Measurements from ENCODE around the gene PHLDB2. TPM values are rescaled to one million over a fixed set of nuclear protein-coding genes. Genes with fewer than 3 reads are reported as not detected.

The PHLDB2 gene
- total RNA-seq, 2 experiments from 2014 or later, result 5.8 to 6.0 TPM

GRCh38 chr3:111852540-111852939, 6.5 kb upstream of the PHLDB2 start:
- Histone ChIP-seq H3K4me1 (ENCODE audit: insufficient read depth, low read length) (peaks cover 6% of the 10 kb centered on the region), H3K4me3 (ENCODE audit: low read length) (no peak overlapping the region), H3K36me3 (ENCODE audit: insufficient read depth, low read length) (no peaks in the 10 kb centered on the region), H3K27ac (ENCODE audit: low read depth in 1 of 2, low read length in 2 of 2) (no peak overlapping the region), H3K9me3 (ENCODE audit: control insufficient read depth in 1 of 2, insufficient read depth in 1 of 2, low read length in 2 of 2) (peaks cover 0 to 4% of the 10 kb centered on the region in 2 experiments), H3K27me3 (ENCODE audit: control insufficient read depth in 1 of 2, insufficient read depth in 2 of 2, low read length in 2 of 2) (peaks cover 0 to 4% of the 10 kb centered on the region in 2 experiments)
- no peak for DNase-seq
- no peak for ATAC-seq (ENCODE audit: poor library complexity)
- H3K27me3 Mint-ChIP-seq, result peaks cover 9% of the 10 kb centered on the region
- ChIA-PET POLR2A (no interaction called here), CTCF (no interaction called here)
- no peaks in the 10 kb centered on the region for H3K9me3 Mint-ChIP-seq
- no peak overlapping the region for H3K27ac Mint-ChIP-seq
- no peak overlapping the region for H3K4me3 Mint-ChIP-seq
- H3K4me1 Mint-ChIP-seq (ENCODE audit: low read depth), result peaks cover 7% of the 10 kb centered on the region
- no peak for TF ChIP-seq CTCF (IDR thresholded peaks at IDR 0.05)
- H3K36me3 Mint-ChIP-seq (ENCODE audit: low read depth), result no peaks in the 10 kb centered on the region
- intact Hi-C loops (cut with DNase I, micrococcal nuclease), result loop anchor here in 1 of 2 experiments (10.0 kb wide), 1 partner anchor 128 kb away; no protein-coding TSS in a partner anchor

DNA sequence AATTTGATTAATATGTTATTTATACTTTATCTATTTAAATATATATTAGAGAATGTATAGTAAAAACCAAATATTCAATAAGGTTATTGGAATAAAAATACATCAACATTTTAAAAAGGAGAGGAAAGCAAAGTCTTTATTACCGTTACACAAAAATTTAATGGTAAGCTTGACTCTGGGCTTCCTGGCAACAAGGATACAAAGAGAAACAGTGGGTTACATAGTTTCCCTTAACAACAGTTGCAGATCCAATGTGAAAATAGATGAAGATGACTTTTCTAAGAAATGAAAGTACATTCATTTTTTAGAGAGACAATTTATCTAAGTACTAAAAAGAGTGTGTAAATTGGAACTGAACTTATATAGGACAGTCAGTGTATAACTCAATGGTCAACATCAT, 6.0 kb upstream of the PHLDB2 start:
- DNase-seq (no peak), ATAC-seq (ENCODE audit: poor library complexity) (no peak)
- H3K36me3 Mint-ChIP-seq (ENCODE audit: low read depth), result no peaks in the 10 kb centered on the region
- H3K9me3 Mint-ChIP-seq, result no peaks in the 10 kb centered on the region
- CTCF ChIA-PET, result no interaction called here
- peaks cover 0 to 4% of the 10 kb centered on the region in 2 experiments for H3K9me3 ChIP-seq (ENCODE audit: control insufficient read depth in 1 of 2, insufficient read depth in 1 of 2, low read length in 2 of 2)
- no peak overlapping the region for H3K4me3 ChIP-seq (ENCODE audit: low read length)
- no peak overlapping the region for H3K4me3 Mint-ChIP-seq
- H3K27me3 Mint-ChIP-seq, result peaks cover 14% of the 10 kb centered on the region
- H3K27ac Mint-ChIP-seq, result no peak overlapping the region
- POLR2A ChIA-PET, result no interaction called here
- no peaks in the 10 kb centered on the region for H3K36me3 ChIP-seq (ENCODE audit: insufficient read depth, low read length)
- peaks cover 0 to 4% of the 10 kb centered on the region in 2 experiments for H3K27me3 ChIP-seq (ENCODE audit: control insufficient read depth in 1 of 2, insufficient read depth in 2 of 2, low read length in 2 of 2)
- peaks cover 6% of the 10 kb centered on the region for H3K4me1 ChIP-seq (ENCODE audit: insufficient read depth, low read length)
- no peak overlapping the region for H3K27ac ChIP-seq (ENCODE audit: low read depth in 1 of 2, low read length in 2 of 2)
- H3K4me1 Mint-ChIP-seq (ENCODE audit: low read depth), result peaks cover 7% of the 10 kb centered on the region
- no peak for TF ChIP-seq CTCF (IDR thresholded peaks at IDR 0.05)
- intact Hi-C loops (cut with DNase I, micrococcal nuclease), result loop anchor here in 1 of 2 experiments (10.0 kb wide), 1 partner anchor 128 kb away; no protein-coding TSS in a partner anchor

DNA sequence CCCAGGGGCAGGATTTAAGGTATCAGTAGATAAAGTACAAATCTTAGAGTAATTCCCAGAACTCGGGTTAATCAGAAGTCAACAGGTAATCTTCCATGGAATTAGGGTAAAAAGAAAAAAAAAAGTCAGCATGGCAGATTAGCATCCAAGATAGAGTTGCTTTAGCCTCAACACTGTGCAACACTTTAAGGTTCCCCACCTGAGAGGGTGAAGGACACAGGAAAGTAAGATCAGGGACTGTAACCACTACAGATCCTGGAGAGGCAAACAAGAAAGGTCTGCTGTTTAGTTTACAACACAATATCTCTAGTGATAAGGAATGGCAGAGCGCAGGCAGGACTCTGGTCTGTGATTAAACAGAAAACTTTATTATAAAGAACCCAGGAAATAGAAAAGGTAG, 4.1 kb upstream of the PHLDB2 start:
- ChIA-PET POLR2A (no interaction called here), CTCF (no interaction called here)
- intact Hi-C loops (cut with DNase I, micrococcal nuclease), result loop anchor here in 1 of 2 experiments (10.0 kb wide), 1 partner anchor 130 kb away; no protein-coding TSS in a partner anchor
- no peaks in the 10 kb centered on the region for H3K36me3 ChIP-seq (ENCODE audit: insufficient read depth, low read length)
- Mint-ChIP-seq H3K27ac (no peak overlapping the region), H3K4me3 (no peak overlapping the region), H3K4me1 (ENCODE audit: low read depth) (peaks cover 17% of the 10 kb centered on the region), H3K27me3 (peaks cover 27% of the 10 kb centered on the region), H3K36me3 (ENCODE audit: low read depth) (peaks cover 2% of the 10 kb centered on the region), H3K9me3 (no peaks in the 10 kb centered on the region)
- H3K27me3 ChIP-seq (ENCODE audit: control insufficient read depth in 1 of 2, insufficient read depth in 2 of 2, low read length in 2 of 2), result peaks cover 0 to 4% of the 10 kb centered on the region in 2 experiments
- ATAC-seq (ENCODE audit: poor library complexity), result no peak
- H3K4me3 ChIP-seq (ENCODE audit: low read length), result no peak overlapping the region
- no peak for DNase-seq
- no peak overlapping the region for H3K27ac ChIP-seq (ENCODE audit: low read depth in 1 of 2, low read length in 2 of 2)
- peaks cover 15% of the 10 kb centered on the region for H3K4me1 ChIP-seq (ENCODE audit: insufficient read depth, low read length)
- no peak for TF ChIP-seq CTCF (IDR thresholded peaks at IDR 0.05)
- H3K9me3 ChIP-seq (ENCODE audit: control insufficient read depth in 1 of 2, insufficient read depth in 1 of 2, low read length in 2 of 2), result peaks cover 0 to under 1% of the 10 kb centered on the region in 2 experiments
